ENCODE results near the gene DENND1A.

DNA sequence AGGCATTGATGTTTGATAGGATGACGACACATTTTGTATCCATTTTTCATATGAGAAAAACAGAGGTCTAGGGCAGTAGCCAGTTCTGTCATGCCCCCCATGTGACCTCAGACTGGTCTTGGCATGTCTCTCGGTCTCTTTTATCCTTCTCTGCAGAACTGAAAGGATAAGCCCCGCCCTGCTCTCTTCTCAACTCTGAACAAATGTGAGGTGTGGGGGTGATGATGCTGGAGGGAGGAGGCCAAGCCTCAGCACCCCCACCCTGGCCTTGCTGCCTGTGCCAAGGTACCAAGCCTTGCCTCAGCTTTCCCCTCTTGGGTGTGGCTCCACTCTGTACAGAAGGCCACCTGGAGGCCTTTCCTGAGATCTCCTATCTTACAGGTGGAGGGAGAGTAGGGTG is 593.5 kb downstream of the DENND1A start:
- TF ChIP-seq SIN3A (IDR thresholded peaks at IDR 0.05; ENCODE audit: borderline replicate concordance, low read depth, low read length) (no peak), TAF1 (CRISPR knock-in tag; IDR thresholded peaks at IDR 0.05) (no peak), ZNF558 (CRISPR knock-in tag; IDR thresholded peaks at IDR 0.05; ENCODE audit: borderline replicate concordance) (no peak), BORCS8-MEF2B (CRISPR knock-in tag; IDR thresholded peaks at IDR 0.05) (no peak), ZNF83 (CRISPR knock-in tag; IDR thresholded peaks at IDR 0.05; ENCODE audit: borderline replicate concordance) (no peak), MAFK (conservative IDR thresholded peaks at IDR 0.05 in 1 of 2, IDR thresholded peaks at IDR 0.05 in 1 of 2; ENCODE audit: low read length in 2 of 2) (no peak), MXI1 (IDR thresholded peaks at IDR 0.05; ENCODE audit: borderline replicate concordance, low read depth, low read length) (no peak), AHR (CRISPR knock-in tag; IDR thresholded peaks at IDR 0.05) (no peak), SP1 (IDR thresholded peaks at IDR 0.05) (no peak), SP1 (CRISPR knock-in tag; IDR thresholded peaks at IDR 0.05) (no peak)
- TF ChIP-seq, protein P1, sequence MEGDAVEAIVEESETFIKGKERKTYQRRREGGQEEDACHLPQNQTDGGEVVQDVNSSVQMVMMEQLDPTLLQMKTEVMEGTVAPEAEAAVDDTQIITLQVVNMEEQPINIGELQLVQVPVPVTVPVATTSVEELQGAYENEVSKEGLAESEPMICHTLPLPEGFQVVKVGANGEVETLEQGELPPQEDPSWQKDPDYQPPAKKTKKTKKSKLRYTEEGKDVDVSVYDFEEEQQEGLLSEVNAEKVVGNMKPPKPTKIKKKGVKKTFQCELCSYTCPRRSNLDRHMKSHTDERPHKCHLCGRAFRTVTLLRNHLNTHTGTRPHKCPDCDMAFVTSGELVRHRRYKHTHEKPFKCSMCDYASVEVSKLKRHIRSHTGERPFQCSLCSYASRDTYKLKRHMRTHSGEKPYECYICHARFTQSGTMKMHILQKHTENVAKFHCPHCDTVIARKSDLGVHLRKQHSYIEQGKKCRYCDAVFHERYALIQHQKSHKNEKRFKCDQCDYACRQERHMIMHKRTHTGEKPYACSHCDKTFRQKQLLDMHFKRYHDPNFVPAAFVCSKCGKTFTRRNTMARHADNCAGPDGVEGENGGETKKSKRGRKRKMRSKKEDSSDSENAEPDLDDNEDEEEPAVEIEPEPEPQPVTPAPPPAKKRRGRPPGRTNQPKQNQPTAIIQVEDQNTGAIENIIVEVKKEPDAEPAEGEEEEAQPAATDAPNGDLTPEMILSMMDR (CRISPR knock-in tag; IDR thresholded peaks at IDR 0.05), result no peak
- TF ChIP-seq, protein P2, sequence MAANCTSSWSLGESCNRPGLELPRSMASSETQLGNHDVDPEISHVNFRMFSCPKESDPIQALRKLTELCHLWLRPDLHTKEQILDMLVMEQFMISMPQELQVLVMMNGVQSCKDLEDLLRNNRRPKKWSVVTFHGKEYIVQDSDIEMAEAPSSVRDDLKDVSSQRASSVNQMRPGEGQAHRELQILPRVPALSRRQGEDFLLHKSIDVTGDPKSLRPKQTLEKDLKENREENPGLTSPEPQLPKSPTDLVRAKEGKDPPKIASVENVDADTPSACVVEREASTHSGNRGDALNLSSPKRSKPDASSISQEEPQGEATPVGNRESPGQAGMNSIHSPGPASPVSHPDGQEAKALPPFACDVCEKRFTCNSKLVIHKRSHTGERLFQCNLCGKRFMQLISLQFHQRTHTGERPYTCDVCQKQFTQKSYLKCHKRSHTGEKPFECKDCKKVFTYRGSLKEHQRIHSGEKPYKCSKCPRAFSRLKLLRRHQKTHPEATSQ (CRISPR knock-in tag; IDR thresholded peaks at IDR 0.05; ENCODE audit: borderline replicate concordance), result no peak
